Measurements from ENCODE around the gene BEST2.
A peak's percentile ranks its signal among the peaks of the same experiment; 100 is the strongest.
"Not testable (repeated sequence)": the region's sequence is repeated elsewhere in the genome, so short reads cannot be mapped to it uniquely, and the experiment has no call there.

BEST2 gene

DNA sequence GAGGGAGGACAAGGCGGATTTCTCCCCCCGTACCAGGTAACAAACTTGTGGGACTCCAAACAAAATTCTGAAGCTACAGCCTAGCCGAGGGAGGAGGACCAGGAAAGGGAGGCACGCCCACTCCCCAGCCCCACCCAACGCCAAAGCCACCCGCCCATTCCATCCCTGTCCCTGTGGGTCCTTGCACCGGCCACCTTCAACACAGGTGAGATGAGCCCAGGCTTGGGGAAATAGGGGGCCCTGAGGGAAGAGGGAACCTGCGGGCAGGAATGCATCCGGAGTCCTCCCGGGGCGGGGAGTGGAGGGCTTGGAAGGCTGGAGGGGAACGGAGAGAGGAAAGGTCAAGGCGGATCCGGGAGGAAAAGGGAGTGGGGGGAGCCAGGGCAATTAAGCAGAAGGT is at the start of gene BEST2:
BEST2 (plus strand) TSS at position 157 of the 400 bp plus-strand sequence. CDS start 802 bp downstream, outside the sequence.
- DNase-seq, result no peak

DNA sequence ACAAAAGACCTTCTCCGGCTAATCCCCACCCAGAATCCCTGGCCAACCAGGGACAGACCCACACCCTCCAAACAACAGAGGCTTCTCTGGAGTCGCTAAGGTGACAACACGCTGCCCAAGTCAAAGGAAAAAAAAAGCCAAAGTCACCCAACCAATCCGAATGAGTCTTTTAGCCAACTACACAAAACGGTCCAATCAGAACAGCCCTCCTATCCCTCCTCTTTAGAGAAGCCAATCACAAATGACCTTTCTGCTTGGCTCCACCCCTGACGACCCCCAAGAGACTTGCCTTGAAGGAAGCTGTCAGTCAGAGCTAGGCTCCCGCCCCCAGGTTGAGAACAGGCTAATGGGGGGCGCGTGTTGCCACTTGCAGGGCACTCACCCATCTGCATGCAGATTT is 48.5 kb upstream of the BEST2 start:
- no peak for DNase-seq

DNA sequence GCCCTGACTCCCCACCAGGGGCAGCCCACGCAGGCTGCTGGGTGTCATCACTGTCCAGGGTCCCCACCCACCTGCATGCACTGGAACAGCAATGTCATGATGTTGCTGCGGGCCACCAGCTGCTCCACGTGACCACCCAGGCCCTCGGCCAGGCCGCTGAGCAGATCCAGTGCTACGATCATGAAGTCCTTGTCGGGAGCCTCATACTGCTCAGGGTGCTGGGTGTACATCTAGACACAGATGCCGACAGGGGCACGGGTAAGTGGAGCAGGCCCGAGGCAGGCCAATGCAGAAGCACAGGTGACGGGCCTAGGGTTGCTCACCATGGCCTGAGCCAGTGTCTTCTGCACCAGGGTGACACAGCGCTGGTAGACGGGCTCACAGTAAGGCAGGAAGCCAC is 46.4 kb upstream of the BEST2 start:
- DNase-seq, result no peak

DNA sequence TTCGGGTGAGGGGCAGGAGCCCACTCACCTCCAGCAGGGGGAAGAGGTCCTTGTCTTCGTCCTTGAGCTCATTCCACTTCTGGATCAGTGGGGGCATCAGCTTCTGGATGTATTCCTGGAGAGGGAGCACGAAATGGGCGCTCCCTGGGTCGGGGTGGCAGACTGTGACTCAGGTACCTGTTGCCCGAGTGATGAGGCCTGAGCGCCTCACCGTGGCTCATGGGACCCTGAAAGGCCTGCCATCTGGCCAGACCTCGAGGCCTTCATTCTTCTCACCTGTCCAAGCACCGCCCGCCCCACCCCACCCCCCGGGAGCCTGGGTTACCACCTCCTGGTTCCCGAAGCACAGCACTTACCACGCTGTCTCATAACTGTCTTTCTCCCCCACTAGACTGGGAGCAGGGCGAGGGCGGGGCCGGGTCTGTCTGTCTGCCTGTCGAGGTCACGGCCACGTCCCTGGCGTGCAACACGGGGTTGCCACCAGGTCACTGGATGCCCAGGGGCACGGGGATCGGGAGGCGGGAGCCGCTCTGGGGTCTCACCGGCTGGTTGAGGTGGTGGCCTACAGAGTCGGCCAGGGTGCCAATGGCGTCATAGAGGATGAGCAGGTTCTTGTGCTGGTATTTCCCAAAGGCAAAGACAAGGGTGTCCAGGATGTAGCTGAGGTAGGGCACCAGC is 45.8 kb upstream of the BEST2 start:
- DNase-seq, result no peak

GRCh38 chr19:12706332-12706718 is 45.3 kb upstream of the BEST2 start:
- DNase-seq, result no peak

- no peak for DNase-seq
Observed at GRCh38 chr19:12708641-12709040, 43.0 kb upstream of the BEST2 start.

DNA sequence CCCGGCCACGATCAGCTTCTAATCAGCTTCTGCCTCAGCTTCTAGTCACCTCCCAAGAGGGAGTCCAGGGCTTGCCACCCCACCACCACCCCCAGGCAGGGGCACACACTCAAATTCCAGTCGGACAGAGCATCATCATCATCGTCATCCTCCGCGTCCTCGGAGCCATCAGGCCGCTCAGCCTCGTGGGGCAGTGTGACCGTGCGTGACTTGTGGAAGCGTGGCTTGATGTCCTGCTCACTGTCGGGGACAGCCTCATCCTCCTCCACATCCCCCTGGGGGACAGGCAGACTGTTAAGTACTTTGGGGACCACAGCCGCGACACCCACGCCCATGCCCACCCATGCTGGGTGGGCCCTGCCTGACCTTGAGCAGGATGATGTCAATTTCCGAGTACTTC is 40.4 kb upstream of the BEST2 start:
- no peak for DNase-seq

- DNase-seq, result not testable (repeated sequence)
Observed at GRCh38 chr19:12712077-12712476, 39.5 kb upstream of the BEST2 start.

DNA sequence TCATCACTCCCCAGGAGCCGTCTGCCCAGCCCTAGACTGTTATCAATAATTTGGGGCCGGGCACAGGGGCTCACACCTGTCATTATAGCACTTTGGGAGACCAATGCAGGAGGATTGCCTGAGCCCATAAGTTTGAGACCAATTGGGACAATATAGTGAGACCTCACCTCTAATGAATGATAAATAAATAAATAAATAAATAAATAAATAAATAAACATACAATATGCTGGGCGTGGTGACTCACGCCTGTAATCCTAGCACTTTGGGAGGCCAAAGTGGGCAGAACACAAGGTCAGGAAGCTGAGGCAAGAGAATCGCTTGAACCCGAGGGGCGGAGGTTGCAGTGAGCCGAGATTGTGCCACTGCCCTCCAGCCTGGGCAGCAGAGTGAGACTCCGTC is 38.3 kb upstream of the BEST2 start:
- not testable (repeated sequence) for DNase-seq

DNA sequence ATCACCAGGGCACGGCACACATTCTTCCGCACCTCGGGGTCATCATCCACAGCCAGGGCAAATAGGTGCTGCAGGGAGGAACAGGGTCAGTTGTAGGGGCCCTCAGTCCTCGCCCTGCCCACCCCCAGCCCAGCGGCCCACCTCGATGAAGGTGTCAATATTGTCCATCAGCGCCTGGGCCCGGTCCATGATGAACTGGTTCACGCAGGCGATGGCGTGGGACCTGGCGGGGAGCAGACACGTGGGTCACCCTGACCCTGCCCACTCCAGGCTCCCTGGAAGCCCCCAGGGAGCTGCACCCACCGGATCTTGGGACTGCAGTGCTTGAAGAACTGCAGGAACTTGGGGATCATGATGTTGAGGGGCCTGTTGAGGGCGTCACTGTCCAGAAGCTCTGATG is 36.5 kb upstream of the BEST2 start:
- no peak for DNase-seq

DNA sequence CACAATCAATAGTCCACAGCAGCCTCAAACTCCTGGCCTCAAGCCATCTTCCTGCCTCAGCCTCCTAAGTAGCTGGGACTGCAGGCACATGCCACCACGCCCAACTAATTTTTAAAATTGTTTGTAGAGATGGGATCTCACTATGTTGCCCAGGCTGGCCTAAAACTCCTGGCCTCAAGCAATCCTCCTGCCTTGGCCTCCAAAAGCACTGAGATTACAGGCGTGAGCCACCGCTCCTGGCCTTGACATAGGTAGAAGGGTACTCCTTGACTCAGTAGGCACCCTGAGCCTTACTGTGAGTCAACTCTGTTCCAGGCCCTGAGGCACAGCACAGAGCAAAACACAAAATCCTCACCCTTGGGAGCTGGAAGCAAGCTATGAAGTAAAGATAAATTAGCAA is 35.7 kb upstream of the BEST2 start:
- DNase-seq, result no peak

DNA sequence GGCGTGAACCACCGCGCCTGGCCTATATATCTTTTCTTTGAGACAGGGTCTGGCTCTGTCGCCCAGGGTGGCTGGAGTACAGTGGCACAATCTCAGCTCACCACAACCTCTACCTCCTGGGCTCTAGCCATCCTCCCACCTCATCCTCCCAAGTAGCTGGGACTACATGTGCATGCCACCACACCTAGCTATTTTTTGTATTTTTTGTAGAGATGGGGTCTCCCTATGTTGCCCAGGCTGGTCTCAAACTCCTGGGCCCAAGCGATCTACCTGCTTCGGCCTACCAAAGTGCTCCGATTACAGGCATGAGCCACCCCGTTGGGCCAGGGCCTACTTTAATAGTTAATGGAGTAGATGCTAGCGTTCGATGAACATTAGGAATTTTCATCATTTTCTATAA is 31.3 kb upstream of the BEST2 start:
- no peak for DNase-seq

DNA sequence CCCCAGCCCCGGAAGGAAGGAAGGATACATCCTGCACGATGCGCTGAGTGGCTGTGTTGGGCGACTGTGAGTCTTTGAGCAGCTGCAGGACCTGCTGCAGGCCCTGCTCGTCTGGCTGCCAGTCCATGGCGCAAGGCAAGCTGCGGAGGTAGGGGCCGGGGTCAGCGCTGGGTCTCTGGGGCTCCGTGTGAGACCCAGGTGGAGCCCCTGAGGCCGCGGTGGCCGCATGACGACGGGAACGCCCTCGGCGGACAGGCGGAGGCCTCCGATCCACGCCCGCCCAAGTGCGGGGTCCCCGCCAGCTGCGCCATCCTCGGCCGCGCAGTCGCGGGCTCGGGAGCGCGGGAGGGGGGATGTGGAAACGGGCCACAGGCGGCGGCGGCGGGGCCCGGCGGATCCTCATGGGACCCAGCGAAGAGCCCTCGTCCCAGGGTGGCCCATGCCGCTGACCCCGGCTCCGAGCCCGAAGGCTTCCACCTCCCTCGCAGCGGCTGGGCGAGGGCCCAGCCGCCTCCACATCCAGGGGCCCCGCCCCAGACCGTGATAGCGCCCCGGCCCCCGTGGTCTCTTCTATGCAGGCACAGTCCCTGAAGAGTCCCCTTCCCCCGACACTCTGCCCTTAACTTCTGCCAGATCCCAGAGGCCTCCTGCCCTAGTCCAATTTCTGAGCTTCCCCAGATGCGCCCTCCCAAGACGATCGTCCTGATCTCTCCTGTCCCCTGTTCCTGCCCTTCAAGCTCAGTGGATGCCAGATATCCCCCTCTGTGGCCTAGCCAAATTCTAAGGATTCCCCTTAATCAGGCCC is 30.5 kb upstream of the BEST2 start:
- DNase-seq, result no peak

GRCh38 chr19:12721656-12722565 is 29.7 kb upstream of the BEST2 start:
- peak; percentile 68 for DNase-seq

- DNase-seq, result peak; percentile 94
Observed at GRCh38 chr19:12722566-12723380, 28.8 kb upstream of the BEST2 start.

DNA sequence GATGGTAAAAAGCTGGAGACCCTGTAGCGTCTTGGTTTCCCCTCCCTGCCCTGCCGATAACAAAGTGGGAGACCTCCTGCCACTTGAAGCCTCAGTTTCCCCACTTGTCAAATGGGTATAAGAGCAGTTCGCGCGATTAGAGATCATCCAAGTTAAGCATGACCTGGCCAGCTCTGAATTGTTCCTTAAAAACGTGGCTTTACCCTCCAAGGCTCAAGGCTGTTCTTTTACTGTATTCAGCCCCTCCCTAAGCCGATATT is 28.3 kb upstream of the BEST2 start:
- peak; percentile 69 for DNase-seq

GRCh38 chr19:12723641-12724426 is 27.8 kb upstream of the BEST2 start, which contains the start of gene TNPO2:
Gene TNPO2 (minus strand): TSS chr19:12723932. CDS start chr19:12720977, 2,955 bp downstream.
- peak; percentile 89 for DNase-seq

DNA sequence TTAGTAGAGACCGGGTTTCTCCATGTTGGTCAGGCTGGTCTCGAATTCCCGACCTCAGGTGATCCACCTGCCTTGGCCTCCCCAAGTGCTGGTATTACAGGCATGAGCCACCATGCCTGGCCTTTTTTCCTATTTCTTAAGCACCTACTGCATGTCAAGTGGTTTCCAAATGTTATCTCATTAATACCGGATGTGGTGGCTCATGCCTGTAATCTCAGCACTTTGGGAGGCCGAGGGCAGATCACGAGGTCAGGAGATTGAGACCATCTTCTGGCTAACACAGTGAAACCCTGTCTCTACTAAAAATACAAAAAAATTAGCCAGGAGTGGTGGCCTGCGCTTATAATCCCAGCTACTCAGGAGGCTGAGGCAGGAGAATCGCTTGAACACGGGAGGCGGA is 26.0 kb upstream of the BEST2 start:
- DNase-seq, result not testable (repeated sequence)

DNA sequence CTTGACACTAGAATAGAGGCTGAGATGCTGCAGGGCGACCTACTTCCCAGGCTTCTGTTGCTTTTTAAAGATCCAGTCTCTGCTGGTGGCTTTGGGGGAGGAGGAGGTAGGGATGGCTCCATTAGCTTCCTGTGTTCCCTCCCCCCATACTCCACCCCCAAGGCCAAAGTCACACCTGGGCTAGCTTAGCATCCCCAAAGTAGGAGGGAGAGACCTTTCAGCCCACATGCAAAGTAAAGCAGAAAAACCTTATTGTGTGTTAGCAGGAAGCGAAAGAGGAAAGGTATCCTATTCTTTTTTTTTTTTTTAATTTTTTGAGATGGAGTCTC is 24.6 kb upstream of the BEST2 start:
- no peak for DNase-seq

DNA sequence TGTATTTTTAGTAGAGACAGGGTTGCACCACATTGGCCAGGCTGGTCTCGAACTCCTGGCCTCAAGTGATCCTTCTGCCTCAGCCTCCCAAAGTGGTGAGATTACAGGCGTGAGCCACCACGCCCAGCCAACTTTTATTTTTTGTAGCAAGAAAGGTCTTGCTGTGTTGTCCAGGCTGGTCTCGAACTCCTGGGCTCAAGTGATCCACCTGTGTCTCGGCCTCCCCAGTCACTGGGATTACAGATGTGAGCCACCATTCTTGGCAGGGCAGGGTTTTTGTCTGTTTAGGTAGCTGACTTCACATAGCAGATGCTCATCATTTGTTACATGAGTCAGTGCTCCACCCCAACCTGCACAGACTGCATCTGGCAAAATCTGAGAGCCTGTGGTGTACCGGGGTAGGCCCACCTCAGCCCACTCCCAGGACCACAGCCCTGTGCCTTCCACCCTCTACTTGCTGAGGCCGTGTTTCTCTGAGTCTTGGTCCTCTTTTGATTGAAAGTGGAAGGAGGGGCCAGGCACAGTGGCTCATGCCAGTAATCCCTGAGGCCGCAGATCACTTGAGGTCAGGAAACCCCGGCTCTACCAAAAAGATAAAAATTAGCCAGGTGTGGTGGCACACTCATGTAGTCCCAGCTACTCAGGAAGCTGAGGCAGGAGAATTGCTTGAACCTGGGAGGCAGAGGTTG is 23.7 kb upstream of the BEST2 start:
- DNase-seq, result no peak

- no peak for DNase-seq
Observed at GRCh38 chr19:12730064-12730463, 21.5 kb upstream of the BEST2 start.
